ENCODE results near the gene EHMT1. TPM values are rescaled to one million over a fixed set of nuclear protein-coding genes. Genes with fewer than 3 reads are reported as not detected.
A peak's percentile ranks its signal among the peaks of the same experiment; 100 is the strongest.

EHMT1 gene
- total and polyA plus RNA-seq, 10 of the 15 experiments (the other 5 are each of a cell fraction or from before 2014, with no cell fraction given): 2.9 to 100 (median 48.1) TPM

DNA sequence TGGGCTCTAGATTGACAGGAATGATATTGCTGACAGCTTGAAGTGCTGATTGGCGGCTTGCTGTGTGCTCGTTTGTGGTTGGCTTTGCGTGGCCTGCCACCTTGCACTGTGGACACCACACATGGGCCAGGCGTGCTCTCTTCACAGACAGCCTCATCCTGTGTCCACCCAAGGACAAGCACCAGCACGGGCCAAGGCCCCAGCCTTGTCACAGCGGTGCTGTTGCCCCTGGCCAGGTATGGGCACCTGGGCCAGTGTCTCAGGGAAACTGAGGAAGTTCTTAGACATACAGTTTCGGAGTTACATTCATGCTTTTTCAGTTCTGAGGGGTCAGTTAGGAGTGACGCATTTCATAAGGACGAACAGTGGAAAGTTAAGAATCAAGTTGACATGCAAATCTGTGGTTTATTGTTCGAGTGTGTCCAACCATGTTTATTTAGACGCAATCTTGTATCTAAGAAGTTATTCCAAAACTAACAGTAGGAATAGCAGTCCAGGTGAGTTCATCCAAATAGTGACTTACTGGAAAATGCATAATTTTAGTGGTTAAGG, 125.9 kb downstream of the EHMT1 start:
- ATAC-seq (peak; percentile 54), FAIRE-seq (peak; percentile 91), DNase-seq (ENCODE audit: low read depth, low spot score) (peak; percentile 77)
- intact Hi-C loops (cut with micrococcal nuclease; ENCODE audit: unreplicated experiment) (loop anchor here (1.0 kb wide), 1 partner anchor 13 kb away; no protein-coding TSS in a partner anchor), in situ Hi-C loops (cut with MboI) (no loop called here)
- ChIA-PET CTCF (interaction anchor here (0.9 to 3.9 kb wide), 6 partner anchors 8 to 72 kb away, joined by 3 to 23 read pairs (median 8); no protein-coding TSS in a partner anchor), RAD21 (ENCODE audit: unreplicated experiment) (interaction anchor here (1.3 to 4.3 kb wide), 3 partner anchors 15 to 72 kb away, joined by 3 to 65 read pairs (median 10); no protein-coding TSS in a partner anchor), SMC1A (ENCODE audit: uncharacterized antibody, unreplicated experiment) (interaction anchor here (0.8 to 4.3 kb wide), 11 partner anchors 10 to 149 kb away, joined by 3 to 42 read pairs (median 5); no protein-coding TSS in a partner anchor), POLR2A (interaction anchor here (1.8 to 5.5 kb wide), 2 partner anchors 15 to 21 kb away, joined by 4 to 59 read pairs; no protein-coding TSS in a partner anchor)
- Histone ChIP-seq H3K79me2 (ENCODE audit: control insufficient read depth, insufficient read depth, low read length) (peaks cover 23% of the 10 kb centered on the region), H3K36me3 (ENCODE audit: control insufficient read depth in 2 of 2, insufficient read depth in 2 of 2, low read length in 1 of 2) (peaks cover 11 to 12% of the 10 kb centered on the region in 2 experiments), H3K4me1 (ENCODE audit: control insufficient read depth, insufficient read depth, low read length) (peaks cover 57% of the 10 kb centered on the region), H3K4me3 (no peak overlapping the region), H3K9me3 (replicated peaks; ENCODE audit: control insufficient read depth, insufficient read depth, low read length) (no peaks in the 10 kb centered on the region), H3K9ac (ENCODE audit: control insufficient read depth, insufficient read depth, low read length) (peak overlapping the region; percentile 62), H3K27me3 (replicated peaks in 1 of 2; ENCODE audit: control insufficient read depth in 2 of 2, insufficient read depth in 2 of 2, low read length in 1 of 2) (no peaks in the 10 kb centered on the region), H4K20me1 (ENCODE audit: control insufficient read depth, insufficient read depth) (no peaks in the 10 kb centered on the region), H3K27ac (ENCODE audit: control insufficient read depth, insufficient read depth) (peak overlapping the region; percentile 77), H2AFZ (ENCODE audit: control insufficient read depth, low read depth, low read length) (no peak overlapping the region), H3K4me2 (ENCODE audit: control insufficient read depth, insufficient read depth) (peak overlapping the region; percentile 5)
- no TSS peak for BruUV-seq (replicated peaks)
- WGBS (ENCODE audit: insufficient coverage, insufficient replicate concordance, low lambda C conversion rate, missing lambda C conversion rate): 5% methylated on average over 11 of the region's 11 CpGs
- TF ChIP-seq BACH1 (IDR thresholded peaks at IDR 0.05; ENCODE audit: borderline replicate concordance) (no peak), NR2C1 (IDR thresholded peaks at IDR 0.05) (no peak), FOS (IDR thresholded peaks at IDR 0.05; ENCODE audit: borderline replicate concordance, extremely low read depth, insufficient read length) (no peak), BRCA1 (IDR thresholded peaks at IDR 0.05; ENCODE audit: low read depth, low read length) (no peak), CBFB (IDR thresholded peaks at IDR 0.05; ENCODE audit: low read depth) (peak; percentile 11; the same call in 1 of the 2 replicates), IKZF1 (conservative IDR thresholded peaks at IDR 0.05) (peak; percentile 89), KLF5 (IDR thresholded peaks at IDR 0.05; ENCODE audit: partially characterized antibody) (no peak), MXI1 (IDR thresholded peaks at IDR 0.05; ENCODE audit: low read depth, low read length) (no peak), KAT2A (conservative IDR thresholded peaks at IDR 0.05; ENCODE audit: control insufficient read depth, low read depth, low read length) (no peak), TAF1 (IDR thresholded peaks at IDR 0.05; ENCODE audit: borderline replicate concordance, low read depth, low read length) (no peak), STAT3 (IDR thresholded peaks at IDR 0.05; ENCODE audit: low read depth, low read length) (0 out of 2 replicates have a peak, but pooled peaks have one; percentile 59), ZNF24 (IDR thresholded peaks at IDR 0.05) (no peak), ESRRA (IDR thresholded peaks at IDR 0.05; ENCODE audit: low read length) (no peak), NFYB (IDR thresholded peaks at IDR 0.05; ENCODE audit: insufficient read depth, low read depth, low read length) (no peak), SMAD1 (IDR thresholded peaks at IDR 0.05; ENCODE audit: low read depth, partially characterized antibody) (no peak), NFXL1 (IDR thresholded peaks at IDR 0.05; ENCODE audit: borderline replicate concordance) (no peak), RELA (IDR thresholded peaks at IDR 0.05; ENCODE audit: borderline replicate concordance, partially characterized antibody) (no peak), ZSCAN29 (IDR thresholded peaks at IDR 0.05) (no peak)
- TF ChIP-seq, protein P1, sequence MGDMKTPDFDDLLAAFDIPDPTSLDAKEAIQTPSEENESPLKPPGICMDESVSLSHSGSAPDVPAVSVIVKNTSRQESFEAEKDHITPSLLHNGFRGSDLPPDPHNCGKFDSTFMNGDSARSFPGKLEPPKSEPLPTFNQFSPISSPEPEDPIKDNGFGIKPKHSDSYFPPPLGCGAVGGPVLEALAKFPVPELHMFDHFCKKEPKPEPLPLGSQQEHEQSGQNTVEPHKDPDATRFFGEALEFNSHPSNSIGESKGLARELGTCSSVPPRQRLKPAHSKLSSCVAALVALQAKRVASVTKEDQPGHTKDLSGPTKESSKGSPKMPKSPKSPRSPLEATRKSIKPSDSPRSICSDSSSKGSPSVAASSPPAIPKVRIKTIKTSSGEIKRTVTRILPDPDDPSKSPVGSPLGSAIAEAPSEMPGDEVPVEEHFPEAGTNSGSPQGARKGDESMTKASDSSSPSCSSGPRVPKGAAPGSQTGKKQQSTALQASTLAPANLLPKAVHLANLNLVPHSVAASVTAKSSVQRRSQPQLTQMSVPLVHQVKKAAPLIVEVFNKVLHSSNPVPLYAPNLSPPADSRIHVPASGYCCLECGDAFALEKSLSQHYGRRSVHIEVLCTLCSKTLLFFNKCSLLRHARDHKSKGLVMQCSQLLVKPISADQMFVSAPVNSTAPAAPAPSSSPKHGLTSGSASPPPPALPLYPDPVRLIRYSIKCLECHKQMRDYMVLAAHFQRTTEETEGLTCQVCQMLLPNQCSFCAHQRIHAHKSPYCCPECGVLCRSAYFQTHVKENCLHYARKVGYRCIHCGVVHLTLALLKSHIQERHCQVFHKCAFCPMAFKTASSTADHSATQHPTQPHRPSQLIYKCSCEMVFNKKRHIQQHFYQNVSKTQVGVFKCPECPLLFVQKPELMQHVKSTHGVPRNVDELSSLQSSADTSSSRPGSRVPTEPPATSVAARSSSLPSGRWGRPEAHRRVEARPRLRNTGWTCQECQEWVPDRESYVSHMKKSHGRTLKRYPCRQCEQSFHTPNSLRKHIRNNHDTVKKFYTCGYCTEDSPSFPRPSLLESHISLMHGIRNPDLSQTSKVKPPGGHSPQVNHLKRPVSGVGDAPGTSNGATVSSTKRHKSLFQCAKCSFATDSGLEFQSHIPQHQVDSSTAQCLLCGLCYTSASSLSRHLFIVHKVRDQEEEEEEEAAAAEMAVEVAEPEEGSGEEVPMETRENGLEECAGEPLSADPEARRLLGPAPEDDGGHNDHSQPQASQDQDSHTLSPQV (IDR thresholded peaks at IDR 0.05): peak; percentile 85
- TF ChIP-seq, protein P2, sequence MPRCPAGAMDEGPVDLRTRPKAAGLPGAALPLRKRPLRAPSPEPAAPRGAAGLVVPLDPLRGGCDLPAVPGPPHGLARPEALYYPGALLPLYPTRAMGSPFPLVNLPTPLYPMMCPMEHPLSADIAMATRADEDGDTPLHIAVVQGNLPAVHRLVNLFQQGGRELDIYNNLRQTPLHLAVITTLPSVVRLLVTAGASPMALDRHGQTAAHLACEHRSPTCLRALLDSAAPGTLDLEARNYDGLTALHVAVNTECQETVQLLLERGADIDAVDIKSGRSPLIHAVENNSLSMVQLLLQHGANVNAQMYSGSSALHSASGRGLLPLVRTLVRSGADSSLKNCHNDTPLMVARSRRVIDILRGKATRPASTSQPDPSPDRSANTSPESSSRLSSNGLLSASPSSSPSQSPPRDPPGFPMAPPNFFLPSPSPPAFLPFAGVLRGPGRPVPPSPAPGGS (IDR thresholded peaks at IDR 0.05; ENCODE audit: borderline replicate concordance, insufficient read depth, low read depth, low read length, poor library complexity, severe bottlenecking): no peak

Data from GM12878 (cell line).